Stimulated activated CD4-positive, alpha-beta T cell treated with anti-CD3 and anti-CD28 coated beads, TNF-alpha, amount 100 ng/mL, for 48 hours (primary cell): Measurements from ENCODE around the gene KLHL26.
"Not testable (repeated sequence)": the region's sequence is repeated elsewhere in the genome, so short reads cannot be mapped to it uniquely, and the experiment has no call there.

ENCODE experiments used
- DNase-seq, 3 donors: peaks; one replicate each; pipeline ENCODE4 v3.0.0-alpha.2; 2020; ENCODE audit warnings: low read depth in 3 of 3

The KLHL26 gene

GRCh38 chr19:18636969-18637629 is at the start of gene KLHL26:
Gene KLHL26, plus strand, starts transcription at chr19:18637028. Its CDS starts 27 bp downstream, at chr19:18637055.
- DNase-seq, result no peak

- no peak for DNase-seq
Observed at GRCh38 chr19:18587561-18587960, 49.3 kb upstream of the KLHL26 start.

GRCh38 chr19:18587962-18588610 is 48.7 kb upstream of the KLHL26 start:
- no peak for DNase-seq

- peak; percentile 71 to 82 (median 76) for DNase-seq
Observed at GRCh38 chr19:18588611-18589379, 48.0 kb upstream of the KLHL26 start, which contains the start of gene REX1BD. Gene REX1BD, plus strand, starts transcription at chr19:18588798. Its CDS starts 4 bp downstream, at chr19:18588802.

- DNase-seq, result peak; percentile 51 to 65 (median 57)
Observed at GRCh38 chr19:18589380-18590272, 47.2 kb upstream of the KLHL26 start.

GRCh38 chr19:18590273-18591272 is 46.3 kb upstream of the KLHL26 start:
- DNase-seq, result no peak

- no peak for DNase-seq
Observed at GRCh38 chr19:18591735-18592385, 45.0 kb upstream of the KLHL26 start.

GRCh38 chr19:18592732-18593131 is 44.1 kb upstream of the KLHL26 start:
- DNase-seq, result not testable (repeated sequence)

GRCh38 chr19:18593367-18594095 is 43.3 kb upstream of the KLHL26 start:
- DNase-seq, result no peak

- DNase-seq, result peak; percentile 41 to 71 (median 52)
Observed at GRCh38 chr19:18594096-18594823, 42.6 kb upstream of the KLHL26 start.

GRCh38 chr19:18594824-18595373 is 41.9 kb upstream of the KLHL26 start:
- DNase-seq, result no peak

GRCh38 chr19:18595475-18595874 is 41.4 kb upstream of the KLHL26 start:
- no peak for DNase-seq

GRCh38 chr19:18596752-18597157 is 40.1 kb upstream of the KLHL26 start:
- DNase-seq, result no peak

GRCh38 chr19:18597809-18598660 is 38.8 kb upstream of the KLHL26 start:
- no peak for DNase-seq

GRCh38 chr19:18599485-18599884 is 37.3 kb upstream of the KLHL26 start:
- DNase-seq, result no peak

- DNase-seq, result not testable (repeated sequence)
Observed at GRCh38 chr19:18600692-18601397, 36.0 kb upstream of the KLHL26 start.
